GM12801 (cell line): ENCODE results near the gene ACSM6.

Experiments used
- CTCF ChIP-seq: IDR thresholded peaks from one replicate; pipeline ENCODE4 v1.5.1; 2011; ENCODE audit warnings: control low read depth; ENCODE audit not compliant: insufficient read length; ENCODE audit errors: extremely low read depth

Gene ACSM6

GRCh38 chr10:95261926-95262325, 67.9 kb downstream of the ACSM6 start:
- no peak for TF ChIP-seq CTCF

GRCh38 chr10:95262763-95263518, 68.9 kb downstream of the ACSM6 start:
- no peak for TF ChIP-seq CTCF

GRCh38 chr10:95263864-95264226, 69.8 kb downstream of the ACSM6 start:
- no peak for TF ChIP-seq CTCF

- TF ChIP-seq CTCF, result no peak
Observed at GRCh38 chr10:95264227-95265051, 70.4 kb downstream of the ACSM6 start.

GRCh38 chr10:95265572-95265971, 71.5 kb downstream of the ACSM6 start:
- TF ChIP-seq CTCF, result no peak

GRCh38 chr10:95266674-95267095, 72.6 kb downstream of the ACSM6 start:
- TF ChIP-seq CTCF, result no peak

- TF ChIP-seq CTCF, result no peak
Observed at GRCh38 chr10:95267251-95267650, 73.2 kb downstream of the ACSM6 start.
